DLD1 (cell line): ENCODE data around the gene KIF16B.
"Not testable (repeated sequence)": the region's sequence is repeated elsewhere in the genome, so short reads cannot be mapped to it uniquely, and the experiment has no call there.

Experiments
- in situ Hi-C: cut with HindIII; loops from 2 replicates; pipeline ENCODE4 v1.10.0; 2017; ENCODE audit warnings: low sequenced_read_pairs

Gene KIF16B

DNA sequence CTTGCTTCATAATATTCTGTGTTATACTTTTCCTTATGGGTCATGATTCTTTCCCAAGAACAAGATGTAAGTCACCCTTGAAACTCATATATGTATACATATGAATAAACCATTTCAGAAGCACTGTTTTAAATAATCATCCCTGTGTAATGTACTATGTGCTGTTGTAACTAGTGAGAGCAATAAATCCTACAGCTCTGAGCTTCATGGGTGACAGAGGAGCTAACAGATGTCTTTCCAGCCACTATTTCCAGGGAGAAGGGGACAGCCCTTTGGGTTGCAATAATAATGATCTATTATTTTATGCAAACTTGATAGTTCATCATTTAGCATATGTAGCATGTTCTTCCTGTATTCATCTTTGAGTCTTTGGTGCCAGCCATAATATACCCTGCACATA lies 342.8 kb downstream of the KIF16B start:
- in situ Hi-C loops: no loop called here

GRCh38 chr20:16229813-16230212 lies 343.4 kb downstream of the KIF16B start:
- in situ Hi-C loops: no loop called here

DNA sequence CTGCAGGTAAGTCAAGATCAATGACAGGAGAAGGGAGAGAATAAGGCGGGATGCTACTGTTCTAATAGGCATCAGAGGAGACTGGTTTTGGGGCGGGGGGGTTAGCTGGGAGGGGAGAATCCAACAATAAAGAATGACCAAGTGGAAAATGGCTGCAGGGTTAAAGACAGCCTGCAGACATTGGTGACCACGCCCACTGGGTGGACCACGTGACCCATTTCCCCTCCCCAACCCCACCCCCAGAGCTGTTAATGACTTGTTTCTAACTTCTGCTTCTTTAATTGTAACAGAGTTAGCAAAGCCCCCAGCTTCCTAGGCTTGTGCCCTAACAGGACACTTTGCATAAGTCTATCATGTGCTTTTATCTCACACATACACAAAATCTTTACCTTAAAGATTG lies 344.5 kb downstream of the KIF16B start:
- in situ Hi-C loops: no loop called here

DNA sequence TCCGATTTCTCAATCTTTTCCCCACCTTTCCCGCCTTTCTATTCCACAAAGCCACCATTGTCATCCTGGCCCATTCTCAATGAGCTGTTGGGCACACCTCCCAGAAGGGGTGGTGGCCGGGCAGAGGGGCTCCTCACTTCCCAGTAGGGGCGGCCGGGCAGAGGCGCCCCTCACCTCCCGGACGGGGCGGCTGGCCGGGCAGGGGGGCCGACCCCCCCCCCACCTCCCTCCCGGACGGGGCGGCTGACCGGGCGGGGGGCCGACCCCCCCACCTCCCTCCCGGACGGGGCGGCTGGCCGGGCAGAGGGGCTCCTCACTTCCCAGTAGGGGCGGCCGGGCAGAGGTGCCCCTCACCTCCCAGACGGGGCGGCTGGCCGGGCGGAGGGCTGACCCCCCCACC lies 346.3 kb downstream of the KIF16B start:
- in situ Hi-C loops: not testable (repeated sequence)

GRCh38 chr20:16224836-16225235 lies 348.4 kb downstream of the KIF16B start:
- in situ Hi-C loops: no loop called here

DNA sequence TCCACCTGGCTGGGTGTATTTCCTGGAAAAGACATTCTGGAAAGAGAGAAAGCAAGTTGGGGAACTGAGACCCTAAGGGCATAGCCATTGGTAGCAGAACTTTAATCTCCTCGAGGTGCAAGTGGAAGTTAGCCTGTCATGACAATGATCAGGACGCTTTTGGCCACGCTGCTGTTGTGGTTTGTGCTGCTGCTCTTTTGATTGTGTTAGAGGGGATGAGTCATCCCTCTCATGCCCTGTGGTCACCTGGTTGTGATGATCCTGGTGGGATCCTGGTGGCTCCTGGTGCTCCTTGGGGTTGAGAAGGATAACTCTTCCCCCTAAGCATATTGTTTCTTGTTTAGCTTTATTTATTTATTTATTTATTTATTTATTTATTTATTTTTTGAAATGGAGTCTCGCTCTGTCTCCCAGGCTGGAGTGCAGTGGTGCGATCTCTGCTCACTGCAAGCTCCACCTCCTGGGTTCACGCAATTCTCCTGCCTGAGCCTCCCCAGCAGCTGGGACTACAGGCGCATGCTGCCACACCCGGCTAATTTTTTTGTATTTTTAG lies 350.3 kb downstream of the KIF16B start:
- in situ Hi-C loops: no loop called here
